Mucosa of descending colon (tissue), 3 donors: ENCODE measurements around the gene CEP152. TPM values are rescaled to one million over a fixed set of nuclear protein-coding genes. Genes with fewer than 3 reads are reported as not detected.
A peak's percentile ranks its signal among the peaks of the same experiment; 100 is the strongest.

Source experiments
- ATAC-seq: fragments of 200-7000 bp; cut with Tn5 transposase; one replicate; pipeline ENCODE4 v1.9.1; 2020; ENCODE audit warnings: mild to moderate bottlenecking, moderate library complexity
- DNase-seq, 3 donors: peaks; one replicate each; pipeline ENCODE4 v3.0.0-alpha.2; 2020
- H3K36me3 ChIP-seq: fragments of 200-600 bp; one replicate; pipeline ENCODE4 v1.8.0; 2021; ENCODE audit warnings: low read depth, mild to moderate bottlenecking
- H3K4me1 ChIP-seq: fragments of 200-600 bp; one replicate; pipeline ENCODE4 v1.8.0; 2021; ENCODE audit warnings: low read depth, mild to moderate bottlenecking
- H3K4me3 ChIP-seq: fragments of 200-600 bp; one replicate; pipeline ENCODE4 v1.8.0; 2021; ENCODE audit warnings: mild to moderate bottlenecking
- H3K9me3 ChIP-seq: fragments of 200-600 bp; one replicate; pipeline ENCODE4 v1.8.0; 2021; ENCODE audit warnings: mild to moderate bottlenecking
- intact Hi-C, 2 donors: fragments of 100-400 bp; cut with DNase I in 1 of 2; cut with micrococcal nuclease in 1 of 2; formaldehyde crosslinking; loops; one replicate each; pipeline versions ENCODE4 v1.11.0 to v1.11.1; 2022; cut with DNase I, micrococcal nuclease
- total RNA-seq, 3 donors: library from RNA; stranded (reverse); fragmentation: NEBNext Ultra II Directional in 2 of 3; extraction: Animal tissue kit (Norgen Biotek cat#: 25700) in 2 of 3; gene quantifications; one replicate each; pipeline versions ENCODE4 v1.2.1 to v1.2.4, GENCODE V29; 2021 to 2023
- TF ChIP-seq, protein P1 (sequence below): fragments of 200-600 bp; IDR thresholded peaks from one replicate; pipeline ENCODE4 v1.8.0; 2022; ENCODE audit warnings: antibody characterized with exemption, mild to moderate bottlenecking
- donor health status: DM: no; HTN: no; CAD: no; lungs with moderate emphysema.
- donor health status: DM: no; HTN: no; CAD: no.
- donor health status: DM: no; HTN: yes; CAD: no.

The CEP152 gene
- total RNA-seq, 3 donors from 2014 or later = 7.0 to 9.4 (median 7.8) TPM

DNA sequence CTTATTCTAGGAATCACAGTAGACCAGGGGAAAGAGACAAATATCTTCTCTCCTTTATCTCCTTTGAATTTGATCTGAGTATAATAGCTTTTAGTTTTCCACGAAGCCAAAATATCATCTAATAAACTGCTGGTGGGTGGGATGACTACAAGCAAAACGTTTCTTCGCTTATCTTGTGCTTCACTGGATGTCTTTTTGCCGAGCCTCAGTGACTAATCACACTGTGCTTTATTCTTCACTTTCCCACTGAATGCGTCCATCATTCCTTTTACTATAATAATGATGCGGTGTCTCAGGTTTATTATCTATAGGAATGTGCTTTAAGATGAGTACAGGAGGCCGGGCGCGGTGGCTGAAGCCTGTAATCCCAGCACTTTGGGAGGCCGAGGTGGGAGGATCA, 32.5 kb downstream of the CEP152 start:
- Histone ChIP-seq H3K36me3 (no peaks in the 10 kb centered on the region), H3K4me1 (no peaks in the 10 kb centered on the region), H3K9me3 (no peaks in the 10 kb centered on the region), H3K4me3 (no peak overlapping the region)
- intact Hi-C loops = no loop called here
- TF ChIP-seq, protein P1, sequence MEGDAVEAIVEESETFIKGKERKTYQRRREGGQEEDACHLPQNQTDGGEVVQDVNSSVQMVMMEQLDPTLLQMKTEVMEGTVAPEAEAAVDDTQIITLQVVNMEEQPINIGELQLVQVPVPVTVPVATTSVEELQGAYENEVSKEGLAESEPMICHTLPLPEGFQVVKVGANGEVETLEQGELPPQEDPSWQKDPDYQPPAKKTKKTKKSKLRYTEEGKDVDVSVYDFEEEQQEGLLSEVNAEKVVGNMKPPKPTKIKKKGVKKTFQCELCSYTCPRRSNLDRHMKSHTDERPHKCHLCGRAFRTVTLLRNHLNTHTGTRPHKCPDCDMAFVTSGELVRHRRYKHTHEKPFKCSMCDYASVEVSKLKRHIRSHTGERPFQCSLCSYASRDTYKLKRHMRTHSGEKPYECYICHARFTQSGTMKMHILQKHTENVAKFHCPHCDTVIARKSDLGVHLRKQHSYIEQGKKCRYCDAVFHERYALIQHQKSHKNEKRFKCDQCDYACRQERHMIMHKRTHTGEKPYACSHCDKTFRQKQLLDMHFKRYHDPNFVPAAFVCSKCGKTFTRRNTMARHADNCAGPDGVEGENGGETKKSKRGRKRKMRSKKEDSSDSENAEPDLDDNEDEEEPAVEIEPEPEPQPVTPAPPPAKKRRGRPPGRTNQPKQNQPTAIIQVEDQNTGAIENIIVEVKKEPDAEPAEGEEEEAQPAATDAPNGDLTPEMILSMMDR = no peak
- DNase-seq (no peak), ATAC-seq (no peak)

DNA sequence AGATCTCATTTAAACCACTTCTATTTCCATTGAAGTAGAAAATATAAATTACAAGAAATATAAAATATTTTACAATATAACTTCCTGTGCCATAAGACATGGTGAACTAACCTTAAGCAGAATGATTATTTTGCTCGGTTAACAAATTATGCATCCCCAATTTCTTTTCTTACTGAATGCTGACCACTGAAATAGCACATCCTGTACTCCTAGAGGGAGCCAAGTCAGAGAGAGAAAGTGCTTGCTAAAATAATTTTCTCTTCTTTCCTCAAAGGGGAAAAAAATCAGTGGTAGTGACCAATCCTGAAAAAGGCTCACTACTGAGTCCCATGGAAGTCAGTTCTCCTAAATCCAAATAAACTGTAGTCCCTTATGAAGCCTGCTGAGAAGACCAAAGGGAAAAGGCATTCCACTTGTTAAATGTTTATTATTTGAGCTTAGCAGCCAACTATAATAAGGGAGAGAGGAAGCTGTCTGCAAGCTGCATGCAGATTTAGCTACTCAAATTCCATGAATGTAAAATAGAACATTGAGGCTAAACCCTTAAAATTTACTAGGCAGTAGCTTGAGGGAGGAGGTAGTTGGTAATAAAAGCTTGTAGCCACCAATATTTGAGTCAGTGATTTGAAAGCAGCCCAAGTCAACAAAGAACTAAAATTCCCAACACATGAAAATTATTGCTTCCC, 33.1 kb downstream of the CEP152 start:
- intact Hi-C loops = no loop called here
- H3K36me3 ChIP-seq = no peaks in the 10 kb centered on the region
- ATAC-seq (no peak), DNase-seq (no peak)
- no peaks in the 10 kb centered on the region for H3K4me1 ChIP-seq
- TF ChIP-seq, protein P1 = no peak
- H3K4me3 ChIP-seq = no peak overlapping the region
- no peaks in the 10 kb centered on the region for H3K9me3 ChIP-seq

DNA sequence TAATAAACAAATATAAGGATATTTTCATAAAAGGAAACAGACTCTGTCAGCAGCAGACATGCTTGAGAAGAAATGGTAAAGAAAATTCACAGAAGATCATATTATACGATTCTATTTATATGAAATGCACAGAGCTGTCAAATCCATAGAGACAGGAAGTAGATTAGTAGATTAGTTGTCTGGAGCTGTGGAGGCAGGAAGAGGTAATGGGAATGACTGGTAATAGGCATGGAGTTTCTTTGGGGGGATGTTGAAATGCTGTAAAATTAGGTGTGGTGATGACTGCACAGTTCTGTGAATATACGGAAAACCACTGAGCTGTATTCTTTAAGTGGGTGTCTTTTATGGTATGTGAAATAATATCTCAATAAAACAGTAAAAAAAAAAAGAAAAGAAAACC, 35.3 kb downstream of the CEP152 start:
- Histone ChIP-seq H3K4me1 (no peaks in the 10 kb centered on the region), H3K9me3 (no peaks in the 10 kb centered on the region), H3K36me3 (no peaks in the 10 kb centered on the region), H3K4me3 (no peak overlapping the region)
- DNase-seq = no peak
- TF ChIP-seq, protein P1 = no peak
- ATAC-seq = no peak
- intact Hi-C loops = no loop called here

DNA sequence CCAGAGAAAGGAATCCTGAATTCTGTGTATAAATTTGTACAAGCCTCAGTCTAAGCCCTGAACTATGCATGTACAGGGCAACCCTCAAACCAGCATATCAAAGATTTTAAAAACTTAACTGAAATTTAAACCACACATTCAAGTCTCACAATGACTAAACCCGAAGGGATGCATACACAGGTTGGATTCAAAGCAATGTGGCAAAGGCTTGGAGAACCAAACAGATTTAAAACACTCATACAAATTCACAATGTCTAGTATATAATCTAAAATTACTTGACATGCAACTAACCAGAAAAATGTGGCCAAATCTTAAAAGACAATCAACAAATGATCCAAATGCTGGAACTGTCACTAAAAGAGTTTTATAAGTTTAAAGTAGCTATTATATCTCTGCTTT, 36.4 kb downstream of the CEP152 start:
- Histone ChIP-seq H3K4me1 (no peaks in the 10 kb centered on the region), H3K4me3 (no peak overlapping the region), H3K36me3 (no peaks in the 10 kb centered on the region), H3K9me3 (no peaks in the 10 kb centered on the region)
- DNase-seq (no peak), ATAC-seq (no peak)
- TF ChIP-seq, protein P1 = no peak
- intact Hi-C loops = no loop called here

DNA sequence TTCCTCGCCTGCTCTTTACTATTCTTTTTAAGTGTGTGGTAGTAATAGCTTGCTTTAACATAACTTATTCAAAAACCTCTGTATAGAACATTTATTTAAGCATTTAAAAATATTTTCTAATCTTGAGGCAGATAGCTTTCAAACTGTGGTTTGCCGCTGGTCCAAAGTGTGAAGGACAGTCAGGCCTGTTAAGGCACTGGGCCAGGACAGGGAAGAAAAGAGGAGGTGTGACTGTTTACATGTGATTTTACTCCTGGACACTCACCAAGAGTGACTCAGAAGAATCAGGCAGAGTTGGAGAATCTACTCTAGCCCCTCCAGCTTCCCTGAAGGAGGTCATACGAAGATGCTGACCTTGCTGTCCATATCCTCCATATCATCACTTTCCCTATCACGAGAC, 44.7 kb downstream of the CEP152 start:
- Histone ChIP-seq H3K9me3 (no peaks in the 10 kb centered on the region), H3K4me1 (no peaks in the 10 kb centered on the region), H3K4me3 (no peak overlapping the region), H3K36me3 (no peaks in the 10 kb centered on the region)
- ATAC-seq (peak; percentile 36), DNase-seq (peak in 1 of 3 donors; percentile 13)
- intact Hi-C loops = no loop called here
- TF ChIP-seq, protein P1 = no peak

DNA sequence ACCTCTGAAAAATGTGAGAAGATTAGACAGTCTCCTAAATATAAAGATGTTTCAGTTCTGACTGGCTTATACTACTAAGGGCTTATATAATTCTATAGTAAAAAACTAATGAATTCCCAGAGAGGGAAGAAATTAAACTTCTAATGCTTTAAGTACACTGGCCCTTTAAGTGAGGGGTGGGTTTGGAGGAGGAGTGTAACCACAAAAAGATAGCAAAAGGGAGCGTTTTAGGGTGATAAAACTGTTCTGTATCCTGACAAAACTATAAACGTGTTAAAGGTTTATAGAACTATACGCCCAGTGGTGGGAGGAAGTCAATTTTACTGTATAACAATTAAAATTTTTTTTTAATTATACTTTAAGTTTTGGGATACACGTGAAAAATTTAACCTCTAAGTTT, 45.8 kb downstream of the CEP152 start:
- no peak for DNase-seq
- Histone ChIP-seq H3K9me3 (no peaks in the 10 kb centered on the region), H3K36me3 (no peaks in the 10 kb centered on the region), H3K4me1 (no peaks in the 10 kb centered on the region), H3K4me3 (no peak overlapping the region)
- intact Hi-C loops = no loop called here
- TF ChIP-seq, protein P1 = no peak
- ATAC-seq = no peak
